HepG2 (cell line): ENCODE measurements around the gene TCTA. TPM values are rescaled to one million over a fixed set of nuclear protein-coding genes. Genes with fewer than 3 reads are reported as not detected.

Source experiments
- MED13 ChIP-seq: sonication (generic); formaldehyde crosslinking; IDR thresholded peaks from 2 replicates; pipeline ENCODE4 v1.5.0; 2020; ENCODE audit warnings: missing genetic modification reagents
- PHB2 ChIP-seq: fragments of 450-650 bp; IDR thresholded peaks from 2 replicates; pipeline ENCODE4 v1.6.1; 2018; ENCODE audit not compliant: partially characterized antibody
- SNAI1 ChIP-seq: sonication (generic); formaldehyde crosslinking; IDR thresholded peaks from 2 replicates; pipeline ENCODE4 v1.5.0; 2020; ENCODE audit warnings: mild to moderate bottlenecking, missing genetic modification reagents, borderline replicate concordance
- SP4 ChIP-seq: sonication (generic); formaldehyde crosslinking; IDR thresholded peaks from 2 replicates; pipeline ENCODE4 v1.8.1; 2023; ENCODE audit warnings: mild to moderate bottlenecking, missing genetic modification reagents
- STAG1 ChIP-seq: sonication (generic); formaldehyde crosslinking; IDR thresholded peaks from 2 replicates; pipeline ENCODE4 v1.4.0; 2020; ENCODE audit warnings: missing genetic modification reagents
- ZFP91 ChIP-seq: sonication (generic); formaldehyde crosslinking; IDR thresholded peaks from 2 replicates; pipeline ENCODE4 v1.9.0; 2022; ENCODE audit warnings: missing genetic modification reagents, mild to moderate bottlenecking, borderline replicate concordance
- ZNF274 ChIP-seq: sonication (generic); formaldehyde crosslinking; IDR thresholded peaks from 2 replicates; pipeline ENCODE4 v1.5.1; 2020; ENCODE audit warnings: mild to moderate bottlenecking, missing genetic modification reagents
- ZNF33B ChIP-seq: sonication (generic); formaldehyde crosslinking; IDR thresholded peaks from 2 replicates; pipeline ENCODE4 v1.5.1; 2020; ENCODE audit warnings: mild to moderate bottlenecking, missing genetic modification reagents
- polyA plus RNA-seq, 8 experiments: library from polyadenylated mRNA; depleted of rRNA in 3 of 8; stranded (reverse) in 7 of 8; unstranded in 1 of 8; fragments of >200 nt; fragmentation: Illumina TruSeq in 4 of 8; extraction: Trizol in 4 of 8; gene quantifications; 2 replicates each; pipeline versions ENCODE4 v1.2.1 to v1.2.3, GENCODE V29; 2011 to 2016; ENCODE audit warnings: low read depth in 4 of 8, missing spikeins in 1 of 8, mixed read lengths in 1 of 8; ENCODE audit not compliant: insufficient read depth in 1 of 8
- total RNA-seq, 5 experiments: library from RNA; depleted of rRNA; stranded (reverse); fragments of >200 nt; fragmentation: Illumina TruSeq; extraction: Trizol; gene quantifications; 2 replicates each; pipeline ENCODE4 v1.2.3, GENCODE V29; 2016; ENCODE audit warnings: low read depth in 1 of 5
- TF ChIP-seq, protein P1 (sequence below): sonication (generic); formaldehyde crosslinking; IDR thresholded peaks from 2 replicates; pipeline ENCODE4 v1.8.1; 2022; ENCODE audit warnings: low read depth, mild to moderate bottlenecking, missing genetic modification reagents

Gene TCTA
- total and polyA plus RNA-seq, 2 of the 13 experiments (the other 11 are each of a cell fraction or from before 2014, with no cell fraction given) = 8.3 to 13.2 TPM

- 0 out of 2 replicates have a peak, but pooled peaks have one; percentile 8 for TF ChIP-seq MED13 (CRISPR knock-in tag)
- TF ChIP-seq PHB2 = no peak
- TF ChIP-seq SP4 (CRISPR knock-in tag) = 0 out of 2 replicates have a peak, but pooled peaks have one; percentile 8
- TF ChIP-seq, protein P1, sequence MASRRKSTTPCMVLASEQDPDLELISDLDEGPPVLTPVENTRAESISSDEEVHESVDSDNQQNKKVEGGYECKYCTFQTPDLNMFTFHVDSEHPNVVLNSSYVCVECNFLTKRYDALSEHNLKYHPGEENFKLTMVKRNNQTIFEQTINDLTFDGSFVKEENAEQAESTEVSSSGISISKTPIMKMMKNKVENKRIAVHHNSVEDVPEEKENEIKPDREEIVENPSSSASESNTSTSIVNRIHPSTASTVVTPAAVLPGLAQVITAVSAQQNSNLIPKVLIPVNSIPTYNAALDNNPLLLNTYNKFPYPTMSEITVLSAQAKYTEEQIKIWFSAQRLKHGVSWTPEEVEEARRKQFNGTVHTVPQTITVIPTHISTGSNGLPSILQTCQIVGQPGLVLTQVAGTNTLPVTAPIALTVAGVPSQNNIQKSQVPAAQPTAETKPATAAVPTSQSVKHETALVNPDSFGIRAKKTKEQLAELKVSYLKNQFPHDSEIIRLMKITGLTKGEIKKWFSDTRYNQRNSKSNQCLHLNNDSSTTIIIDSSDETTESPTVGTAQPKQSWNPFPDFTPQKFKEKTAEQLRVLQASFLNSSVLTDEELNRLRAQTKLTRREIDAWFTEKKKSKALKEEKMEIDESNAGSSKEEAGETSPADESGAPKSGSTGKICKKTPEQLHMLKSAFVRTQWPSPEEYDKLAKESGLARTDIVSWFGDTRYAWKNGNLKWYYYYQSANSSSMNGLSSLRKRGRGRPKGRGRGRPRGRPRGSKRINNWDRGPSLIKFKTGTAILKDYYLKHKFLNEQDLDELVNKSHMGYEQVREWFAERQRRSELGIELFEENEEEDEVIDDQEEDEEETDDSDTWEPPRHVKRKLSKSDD = 0 out of 2 replicates have a peak, but pooled peaks have one; percentile 11
- 0 out of 2 replicates have a peak, but pooled peaks have one; percentile 41 for TF ChIP-seq ZNF274
- TF ChIP-seq ZNF33B (CRISPR knock-in tag) = 0 out of 2 replicates have a peak, but pooled peaks have one; percentile 1
- peak; percentile 4; the same call in 1 of the 2 replicates for TF ChIP-seq ZFP91
- 0 out of 2 replicates have a peak, but pooled peaks have one; percentile 16 for TF ChIP-seq STAG1 (CRISPR knock-in tag)
- TF ChIP-seq SNAI1 (CRISPR knock-in tag) = 0 out of 2 replicates have a peak, but pooled peaks have one; percentile 22
Observed at GRCh38 chr3:49412632-49413337, 562 bp downstream of the TCTA start (continued).
